ENCODE results near the gene CHKA.

Gene CHKA

GRCh38 chr11:68077617-68078582 lies 43.3 kb downstream of the CHKA start:
- in situ Hi-C loops (cut with MboI; ENCODE audit: low sequenced_read_pairs), result no loop called here

GRCh38 chr11:68076371-68077042 lies 44.7 kb downstream of the CHKA start:
- in situ Hi-C loops (cut with MboI; ENCODE audit: low sequenced_read_pairs), result no loop called here

DNA sequence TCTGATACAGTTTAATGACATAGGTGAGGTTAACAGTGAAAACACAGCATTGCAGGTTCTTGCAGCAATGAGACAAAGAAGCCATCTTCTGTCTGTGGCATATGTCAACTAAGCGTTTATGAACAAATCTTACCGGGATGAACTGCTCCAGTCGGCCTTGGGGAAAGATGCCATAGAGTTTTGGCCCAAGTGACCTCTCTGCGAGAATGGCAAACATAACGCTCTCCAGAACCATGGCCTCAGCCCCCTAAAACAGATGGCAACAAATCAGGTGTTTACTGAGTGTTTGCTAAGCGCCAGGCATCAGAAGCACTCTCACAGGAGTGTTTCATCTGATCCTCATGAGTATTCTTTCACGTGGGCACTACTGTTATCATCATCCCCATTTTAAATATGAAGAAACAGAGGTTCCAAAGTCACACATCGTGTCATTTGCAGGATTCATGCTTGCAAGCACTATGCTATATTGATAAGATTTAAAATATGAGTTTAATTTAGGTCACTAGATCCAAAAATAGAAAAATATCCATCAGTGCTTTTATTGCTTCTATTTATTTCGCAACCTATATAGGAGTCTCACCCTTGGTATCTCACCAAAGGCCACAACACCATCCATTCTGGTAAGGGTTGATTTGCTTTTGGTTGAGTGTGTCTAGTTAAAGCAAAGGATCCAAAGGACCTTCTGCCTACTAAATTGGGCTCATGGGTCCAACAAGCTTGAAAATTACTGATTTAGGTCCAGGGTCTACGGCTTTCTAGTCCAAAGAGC lies 46.4 kb downstream of the CHKA start:
- in situ Hi-C loops (cut with MboI; ENCODE audit: low sequenced_read_pairs), result no loop called here

DNA sequence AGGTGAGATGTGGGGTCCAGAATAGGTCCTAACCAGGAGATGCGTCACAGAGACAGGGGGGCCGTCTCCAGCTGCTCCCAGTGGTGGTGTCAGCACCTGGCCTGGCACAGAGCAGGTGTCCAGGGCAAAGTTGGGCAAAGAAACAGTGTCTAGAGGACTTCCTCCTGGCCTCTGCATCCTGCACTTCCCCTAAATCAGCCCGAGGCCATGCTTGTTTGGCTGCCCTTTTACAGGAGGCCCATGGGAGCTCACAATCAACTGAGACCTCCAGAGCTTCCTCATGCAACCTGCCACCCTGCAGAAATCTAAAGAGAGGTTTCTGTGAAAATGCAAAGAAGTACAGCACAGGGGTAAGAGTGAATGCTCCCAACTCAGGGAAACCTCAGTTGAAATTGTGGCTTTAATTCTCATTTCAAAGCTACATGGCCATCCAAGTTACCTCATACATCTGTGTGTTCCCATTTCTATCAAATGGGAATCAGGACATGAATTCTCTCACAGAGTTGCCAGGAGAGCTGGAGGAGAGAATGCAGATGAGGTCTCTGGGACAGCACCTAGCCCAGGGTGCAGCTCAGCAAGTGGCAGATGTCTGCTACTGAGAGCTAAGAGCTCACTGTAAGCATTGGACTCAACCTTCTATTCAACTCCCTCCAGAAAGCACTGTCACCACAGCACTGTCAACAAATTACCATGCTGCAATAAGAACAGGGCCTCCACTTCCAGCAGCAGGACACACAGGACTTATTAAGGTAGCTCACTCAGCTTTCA lies 49.7 kb downstream of the CHKA start:
- in situ Hi-C loops (cut with MboI; ENCODE audit: low sequenced_read_pairs), result no loop called here

DNA sequence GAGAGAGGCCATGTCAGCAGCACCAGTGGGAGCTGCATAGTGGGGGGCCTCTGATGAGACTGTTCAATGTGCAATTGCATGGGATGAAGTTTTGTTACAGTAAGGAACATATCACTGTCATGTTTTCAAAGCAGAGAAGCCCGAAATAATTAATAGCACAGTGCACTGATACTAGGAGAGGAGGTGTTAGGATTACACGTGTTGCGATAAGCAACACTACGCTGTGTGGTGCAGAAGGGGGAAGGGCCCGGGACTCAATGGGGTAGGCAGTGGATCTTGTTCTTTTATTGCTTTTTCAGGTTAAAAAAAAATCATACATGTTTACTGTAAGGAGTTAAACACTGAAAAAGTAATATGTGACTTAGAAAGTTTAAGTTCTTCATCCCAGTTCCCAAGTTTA lies 53.2 kb downstream of the CHKA start:
- in situ Hi-C loops (cut with MboI; ENCODE audit: low sequenced_read_pairs), result no loop called here

- in situ Hi-C loops (cut with MboI; ENCODE audit: low sequenced_read_pairs), result no loop called here
These were observed 54.4 kb downstream of the CHKA start for GRCh38 chr11:68066742-68067141.

- in situ Hi-C loops (cut with MboI; ENCODE audit: low sequenced_read_pairs), result no loop called here
These were observed 55.3 kb downstream of the CHKA start for GRCh38 chr11:68065841-68066240.

- in situ Hi-C loops (cut with MboI; ENCODE audit: low sequenced_read_pairs), result no loop called here
These were observed 56.3 kb downstream of the CHKA start for GRCh38 chr11:68064926-68065325.

- in situ Hi-C loops (cut with MboI; ENCODE audit: low sequenced_read_pairs), result no loop called here
These were observed 59.7 kb downstream of the CHKA start for GRCh38 chr11:68061508-68061907.

- in situ Hi-C loops (cut with MboI; ENCODE audit: low sequenced_read_pairs), result no loop called here
These were observed 63.4 kb downstream of the CHKA start for GRCh38 chr11:68057807-68058206.

DNA sequence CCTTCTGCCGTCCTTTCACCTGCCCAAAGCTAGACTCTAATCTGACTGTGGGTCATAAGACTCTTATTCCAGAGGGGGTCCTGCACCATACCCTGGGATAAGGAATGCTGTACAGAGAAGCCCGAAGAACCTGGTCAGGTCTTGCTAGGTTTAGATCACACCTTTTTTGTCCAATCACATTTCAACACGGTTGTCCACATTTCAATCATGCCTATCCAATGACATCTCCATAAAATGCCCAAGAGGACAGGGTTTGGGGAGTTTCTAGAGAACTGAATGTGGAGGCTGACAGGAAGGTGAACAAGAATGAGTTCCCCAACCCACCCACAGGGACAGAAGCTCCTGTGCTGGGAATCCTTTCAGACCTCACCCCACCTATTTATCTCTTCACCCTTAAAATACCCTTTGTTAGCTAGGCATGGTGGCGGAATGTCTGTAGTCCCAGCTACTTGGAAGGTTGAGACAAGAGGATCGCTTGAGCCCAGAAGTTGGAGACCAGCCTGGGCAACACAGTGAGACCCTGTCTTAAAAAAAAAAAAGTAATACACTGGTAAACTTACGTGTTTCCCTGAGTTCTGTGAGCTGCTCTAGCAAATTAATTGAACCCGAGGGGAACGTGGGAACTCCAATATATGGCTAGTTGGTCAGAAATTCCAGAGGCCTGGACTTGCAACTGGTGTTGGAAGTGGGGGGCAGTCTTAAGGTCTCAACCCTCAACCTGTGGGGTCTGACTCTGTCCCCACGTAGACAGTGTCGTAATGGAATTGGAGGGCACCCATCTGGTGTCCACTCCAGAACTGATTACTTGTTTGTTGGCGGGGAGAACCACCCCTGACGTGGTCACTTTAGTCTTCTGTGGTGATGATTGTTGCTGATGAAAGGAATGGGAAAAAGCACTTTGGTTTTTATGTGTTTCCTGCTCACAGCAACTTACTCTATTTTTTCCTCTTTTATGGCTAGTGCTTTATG lies 64.6 kb downstream of the CHKA start:
- in situ Hi-C loops (cut with MboI; ENCODE audit: low sequenced_read_pairs), result no loop called here

DNA sequence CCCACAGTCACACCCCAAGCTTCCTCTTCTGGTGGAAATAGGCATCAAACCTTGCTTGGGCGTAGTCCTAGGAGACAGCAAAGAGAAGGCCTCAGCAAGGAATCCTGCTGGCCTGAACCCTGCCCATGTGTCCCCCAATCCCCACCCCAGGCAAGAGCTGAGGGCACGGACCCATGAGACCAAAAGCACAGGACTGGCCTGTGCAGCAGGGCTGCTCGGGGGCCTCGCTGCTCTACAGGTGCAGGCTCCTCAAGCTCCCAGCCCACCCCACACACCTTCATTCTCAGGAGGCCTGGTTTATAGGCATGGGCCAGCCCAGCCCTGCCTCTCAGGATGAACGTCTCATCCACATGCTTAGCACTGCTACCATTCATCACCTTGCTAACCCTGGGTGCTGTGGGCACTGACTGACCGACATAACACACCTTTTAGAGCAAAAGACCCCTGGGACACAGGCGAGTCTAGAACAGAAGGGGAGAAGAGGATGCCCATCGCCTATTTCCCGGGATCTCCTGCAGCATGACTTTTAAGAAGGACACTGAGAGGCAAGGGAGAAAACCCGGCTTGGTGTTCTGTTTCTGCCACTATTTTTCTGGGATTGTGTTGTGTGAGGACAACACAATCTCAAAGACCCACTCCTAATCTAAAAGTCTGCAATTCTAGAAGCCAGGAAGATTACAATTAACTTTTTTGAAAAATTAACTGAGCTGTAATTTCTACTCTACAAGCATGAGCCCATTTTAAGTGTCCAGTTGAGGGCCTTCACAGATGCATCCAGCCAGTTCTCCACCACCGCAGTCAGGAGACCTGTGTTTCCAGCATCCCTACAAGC lies 67.0 kb downstream of the CHKA start:
- in situ Hi-C loops (cut with MboI; ENCODE audit: low sequenced_read_pairs), result no loop called here

DNA sequence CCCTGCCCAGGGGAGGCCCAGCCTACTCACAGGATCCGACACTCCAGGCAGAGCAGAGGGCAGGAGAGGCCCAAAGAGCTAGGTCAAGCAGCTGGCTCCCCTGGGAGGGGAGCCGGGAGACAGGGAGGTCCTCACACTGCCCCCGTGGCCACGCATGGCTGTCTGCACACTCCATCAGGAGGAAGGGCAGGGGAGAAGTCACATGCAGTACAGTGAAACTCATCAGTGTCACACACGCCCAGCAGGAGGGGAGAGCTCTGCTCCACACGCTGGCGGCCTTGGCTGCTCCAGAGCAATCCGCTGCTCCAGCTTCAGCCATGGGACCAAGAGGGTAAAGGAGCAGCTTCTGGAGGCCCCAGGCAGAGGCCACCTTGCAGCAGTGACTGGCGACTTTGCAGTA lies 68.1 kb downstream of the CHKA start:
- in situ Hi-C loops (cut with MboI; ENCODE audit: low sequenced_read_pairs), result no loop called here

GRCh38 chr11:68052137-68052873 lies 68.9 kb downstream of the CHKA start:
- in situ Hi-C loops (cut with MboI; ENCODE audit: low sequenced_read_pairs), result no loop called here

DNA sequence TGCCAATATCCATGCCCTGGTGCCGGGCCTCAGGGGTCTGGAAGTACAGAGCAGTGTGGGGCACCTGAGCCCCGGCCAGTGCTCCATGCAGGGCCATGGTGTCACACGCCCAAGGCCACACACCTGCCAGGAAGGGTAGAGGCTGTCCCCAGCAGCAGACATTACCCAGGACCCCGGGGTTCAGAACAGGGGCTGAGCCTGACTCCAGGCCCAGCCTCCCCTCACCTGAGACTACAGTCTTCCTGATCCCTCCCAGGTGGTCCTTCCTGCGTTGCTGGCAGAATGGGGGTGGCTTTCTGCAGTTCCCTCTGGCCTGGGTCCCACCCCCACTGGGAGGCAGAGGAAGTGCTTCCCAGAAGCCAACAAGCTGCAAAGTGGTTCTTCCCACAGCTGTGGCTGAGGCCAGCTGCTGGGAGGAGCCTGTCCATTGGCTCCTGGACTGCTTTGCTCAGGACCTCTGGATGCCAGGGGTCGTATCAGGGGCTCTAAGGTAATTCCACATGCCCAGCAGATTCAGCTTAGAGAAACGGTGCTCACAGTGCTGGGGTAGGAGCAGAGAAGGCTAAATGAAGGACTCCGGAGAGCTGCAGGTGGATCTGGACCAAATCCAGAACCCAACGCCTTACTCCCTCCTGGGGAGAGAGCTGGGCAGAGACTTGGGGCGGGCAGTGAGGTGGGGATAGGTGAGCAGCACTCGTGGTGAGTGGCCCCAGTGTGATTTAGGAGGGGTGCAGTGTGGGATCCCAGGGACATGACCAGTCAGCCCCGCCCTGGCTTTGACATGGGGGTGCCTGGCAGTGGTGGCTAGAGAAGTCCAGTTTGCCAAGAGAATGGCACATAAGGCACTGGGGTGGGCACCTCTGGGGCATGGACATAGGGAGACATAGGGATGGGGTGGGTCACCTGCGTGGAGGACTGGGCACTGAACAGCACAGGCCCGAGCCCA lies 69.7 kb downstream of the CHKA start:
- in situ Hi-C loops (cut with MboI; ENCODE audit: low sequenced_read_pairs), result no loop called here

- in situ Hi-C loops (cut with MboI; ENCODE audit: low sequenced_read_pairs), result no loop called here
These were observed 70.8 kb downstream of the CHKA start for GRCh38 chr11:68050371-68050841.

Data from hTERT RPE-1 (cell line).